22Rv1 (cell line): ENCODE measurements around the gene OR10P1.

Experiments
- H3K27ac ChIP-seq: fragments of 450-650 bp; 2 replicates; pipeline ENCODE4 v1.5.1; 2017
- ZFX ChIP-seq: fragments of 450-650 bp; IDR thresholded peaks from 2 replicates; pipeline ENCODE4 v1.6.1; 2017; ENCODE audit warnings: antibody characterized with exemption, borderline replicate concordance
- TF ChIP-seq, protein P1 (sequence below): fragments of 450-650 bp; IDR thresholded peaks from 2 replicates; pipeline ENCODE4 v1.5.1; 2017; ENCODE audit warnings: mild to moderate bottlenecking

Gene OR10P1

DNA sequence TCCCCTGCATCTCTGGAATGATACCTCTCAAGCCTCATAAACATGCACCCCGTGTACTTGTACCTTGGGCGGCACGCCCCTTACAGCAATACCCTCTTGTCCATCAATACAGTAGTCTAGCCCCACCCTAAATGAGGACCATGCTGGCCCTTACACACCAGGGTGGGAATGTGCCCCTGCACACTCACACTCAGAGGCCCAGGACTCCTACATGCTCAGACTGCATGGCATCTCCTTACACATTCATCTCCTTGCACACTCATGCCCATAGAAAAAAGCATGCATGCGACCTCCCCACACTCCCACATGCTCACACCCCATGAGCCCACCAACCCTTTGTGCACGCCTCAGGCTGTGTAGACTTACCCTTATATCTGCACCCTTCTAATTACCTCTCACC, 49.0 kb downstream of the OR10P1 start:
- no peak overlapping the region for H3K27ac ChIP-seq
- no peak for TF ChIP-seq ZFX
- TF ChIP-seq, protein P1, sequence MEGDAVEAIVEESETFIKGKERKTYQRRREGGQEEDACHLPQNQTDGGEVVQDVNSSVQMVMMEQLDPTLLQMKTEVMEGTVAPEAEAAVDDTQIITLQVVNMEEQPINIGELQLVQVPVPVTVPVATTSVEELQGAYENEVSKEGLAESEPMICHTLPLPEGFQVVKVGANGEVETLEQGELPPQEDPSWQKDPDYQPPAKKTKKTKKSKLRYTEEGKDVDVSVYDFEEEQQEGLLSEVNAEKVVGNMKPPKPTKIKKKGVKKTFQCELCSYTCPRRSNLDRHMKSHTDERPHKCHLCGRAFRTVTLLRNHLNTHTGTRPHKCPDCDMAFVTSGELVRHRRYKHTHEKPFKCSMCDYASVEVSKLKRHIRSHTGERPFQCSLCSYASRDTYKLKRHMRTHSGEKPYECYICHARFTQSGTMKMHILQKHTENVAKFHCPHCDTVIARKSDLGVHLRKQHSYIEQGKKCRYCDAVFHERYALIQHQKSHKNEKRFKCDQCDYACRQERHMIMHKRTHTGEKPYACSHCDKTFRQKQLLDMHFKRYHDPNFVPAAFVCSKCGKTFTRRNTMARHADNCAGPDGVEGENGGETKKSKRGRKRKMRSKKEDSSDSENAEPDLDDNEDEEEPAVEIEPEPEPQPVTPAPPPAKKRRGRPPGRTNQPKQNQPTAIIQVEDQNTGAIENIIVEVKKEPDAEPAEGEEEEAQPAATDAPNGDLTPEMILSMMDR = no peak

DNA sequence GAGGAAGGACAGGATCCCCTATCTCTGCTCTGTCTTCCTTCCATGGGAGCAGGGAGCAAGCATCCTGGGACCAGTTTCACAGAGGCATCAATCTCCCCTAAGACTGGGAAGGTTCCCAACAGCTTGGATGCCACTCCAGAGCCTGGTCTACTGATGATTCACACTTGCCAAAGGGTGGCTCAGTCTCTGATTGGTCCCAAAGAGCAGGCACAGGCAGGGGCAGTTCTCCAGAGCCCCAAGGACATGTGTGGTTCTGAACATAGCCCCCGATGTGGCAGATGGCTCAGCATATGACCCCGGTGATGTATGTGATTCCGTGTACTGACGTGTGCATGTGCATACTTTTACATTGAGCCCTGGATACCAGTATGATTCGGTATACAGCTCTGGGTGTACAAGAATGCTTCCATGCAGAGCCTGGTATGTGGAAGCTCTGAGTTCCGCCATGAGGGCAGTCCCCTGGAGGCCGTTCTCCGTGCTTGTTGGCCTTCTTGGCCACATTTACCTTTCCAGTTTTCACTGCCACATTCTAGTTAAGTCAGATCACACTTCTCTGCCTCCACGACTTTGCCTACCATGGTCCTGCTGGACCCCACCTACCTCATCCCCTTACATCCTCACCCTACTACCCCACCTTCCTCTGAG, 49.8 kb downstream of the OR10P1 start:
- H3K27ac ChIP-seq = no peak overlapping the region
- TF ChIP-seq ZFX = no peak
- TF ChIP-seq, protein P1 = no peak
